Activated naive CD8-positive, alpha-beta T cell treated with anti-CD3 and anti-CD28 coated beads, Interleukin-2, amount 50 U/mL, for 24 hours (primary cell): ENCODE measurements around the gene ENDOU.

Source experiments
- ATAC-seq: fragments of 150-1000 bp; cut with Tn5 transposase; one replicate; pipeline ENCODE4 v1.10.0; 2021
- DNase-seq: peaks from one replicate; pipeline ENCODE4 v3.0.0; 2021
- H3K27ac Mint-ChIP-seq: one replicate; pipeline ENCODE4 v1.8.0; 2021; ENCODE audit warnings: mild to moderate bottlenecking, mixed read lengths
- H3K27me3 Mint-ChIP-seq: one replicate; pipeline ENCODE4 v1.8.0; 2021; ENCODE audit warnings: mixed read lengths
- H3K36me3 Mint-ChIP-seq: one replicate; pipeline ENCODE4 v1.8.0; 2021; ENCODE audit warnings: low read depth, mixed read lengths
- H3K4me1 Mint-ChIP-seq: one replicate; pipeline ENCODE4 v1.8.0; 2021; ENCODE audit warnings: mixed read lengths
- H3K4me3 Mint-ChIP-seq: one replicate; pipeline ENCODE4 v1.8.0; 2021; ENCODE audit warnings: mild to moderate bottlenecking, moderate library complexity, mixed read lengths
- H3K9me3 Mint-ChIP-seq: one replicate; pipeline ENCODE4 v1.8.0; 2021; ENCODE audit warnings: mixed read lengths

ENDOU gene

GRCh38 chr12:47725893-47726292 is 603 bp upstream of the ENDOU start:
- Mint-ChIP-seq H3K9me3 (no peaks in the 10 kb centered on the region), H3K4me1 (peaks cover 39% of the 10 kb centered on the region), H3K27me3 (no peaks in the 10 kb centered on the region), H3K27ac (no peak overlapping the region), H3K36me3 (no peaks in the 10 kb centered on the region), H3K4me3 (no peak overlapping the region)
- ATAC-seq (peak; percentile 51), DNase-seq (no peak)

GRCh38 chr12:47722941-47723631 is 2.2 kb downstream of the ENDOU start:
- ATAC-seq (peak; percentile 52), DNase-seq (no peak)
- no peaks in the 10 kb centered on the region for H3K9me3 Mint-ChIP-seq
- peaks cover 47% of the 10 kb centered on the region for H3K4me1 Mint-ChIP-seq
- H3K27ac Mint-ChIP-seq: peak overlapping the region; percentile 3
- no peaks in the 10 kb centered on the region for H3K27me3 Mint-ChIP-seq
- peaks cover 5% of the 10 kb centered on the region for H3K36me3 Mint-ChIP-seq
- no peak overlapping the region for H3K4me3 Mint-ChIP-seq

- ATAC-seq (no peak), DNase-seq (no peak)
- H3K36me3 Mint-ChIP-seq: peaks cover 5% of the 10 kb centered on the region
- H3K27ac Mint-ChIP-seq: peak overlapping the region; percentile 59
- no peaks in the 10 kb centered on the region for H3K27me3 Mint-ChIP-seq
- no peaks in the 10 kb centered on the region for H3K9me3 Mint-ChIP-seq
- H3K4me1 Mint-ChIP-seq: peaks cover 55% of the 10 kb centered on the region
- no peak overlapping the region for H3K4me3 Mint-ChIP-seq
These were observed 3.0 kb downstream of the ENDOU start for GRCh38 chr12:47722136-47722834.

GRCh38 chr12:47721431-47721973 is 3.8 kb downstream of the ENDOU start:
- Mint-ChIP-seq H3K36me3 (peaks cover 5% of the 10 kb centered on the region), H3K27me3 (no peaks in the 10 kb centered on the region), H3K4me3 (peak overlapping the region; percentile 22), H3K9me3 (no peaks in the 10 kb centered on the region), H3K27ac (peak overlapping the region; percentile 59), H3K4me1 (peaks cover 59% of the 10 kb centered on the region)
- no peak for DNase-seq
- peak; percentile 65 for ATAC-seq

- H3K4me3 Mint-ChIP-seq: no peak overlapping the region
- no peaks in the 10 kb centered on the region for H3K9me3 Mint-ChIP-seq
- no peak overlapping the region for H3K27ac Mint-ChIP-seq
- ATAC-seq (no peak), DNase-seq (no peak)
- H3K36me3 Mint-ChIP-seq: peaks cover 5% of the 10 kb centered on the region
- peaks cover 54% of the 10 kb centered on the region for H3K4me1 Mint-ChIP-seq
- H3K27me3 Mint-ChIP-seq: no peaks in the 10 kb centered on the region
These were observed 6.8 kb downstream of the ENDOU start for GRCh38 chr12:47718531-47718930.

GRCh38 chr12:47717443-47718193 is 7.7 kb downstream of the ENDOU start:
- DNase-seq (peak; percentile 62), ATAC-seq (peak; percentile 57)
- Mint-ChIP-seq H3K4me3 (no peak overlapping the region), H3K9me3 (no peaks in the 10 kb centered on the region), H3K36me3 (peaks cover 5% of the 10 kb centered on the region), H3K27me3 (no peaks in the 10 kb centered on the region), H3K4me1 (peaks cover 49% of the 10 kb centered on the region), H3K27ac (peak overlapping the region; percentile 28)

- Mint-ChIP-seq H3K4me1 (peaks cover 44% of the 10 kb centered on the region), H3K36me3 (peaks cover 5% of the 10 kb centered on the region)
- ATAC-seq: no peak
These were observed 8.2 kb downstream of the ENDOU start for GRCh38 chr12:47717046-47717442.

GRCh38 chr12:47715877-47716548 is 9.3 kb downstream of the ENDOU start:
- DNase-seq (no peak), ATAC-seq (no peak)
- Mint-ChIP-seq H3K4me3 (no peak overlapping the region), H3K27me3 (no peaks in the 10 kb centered on the region), H3K27ac (no peak overlapping the region), H3K9me3 (no peaks in the 10 kb centered on the region), H3K36me3 (peaks cover 5% of the 10 kb centered on the region), H3K4me1 (peaks cover 33% of the 10 kb centered on the region)

More at GRCh38 chr12:47717046-47717442, 8.2 kb downstream of the ENDOU start:
- no peaks in the 10 kb centered on the region for H3K9me3 Mint-ChIP-seq
- H3K4me3 Mint-ChIP-seq: no peak overlapping the region
- H3K27me3 Mint-ChIP-seq: no peaks in the 10 kb centered on the region
- no peak overlapping the region for H3K27ac Mint-ChIP-seq
- no peak for DNase-seq

GRCh38 chr12:47715393-47715876 is 9.9 kb downstream of the ENDOU start:
- Mint-ChIP-seq H3K9me3 (no peaks in the 10 kb centered on the region), H3K27ac (no peak overlapping the region), H3K4me1 (peaks cover 30% of the 10 kb centered on the region), H3K4me3 (no peak overlapping the region), H3K36me3 (peaks cover 5% of the 10 kb centered on the region), H3K27me3 (no peaks in the 10 kb centered on the region)
- ATAC-seq: peak; percentile 79
- peak; percentile 81 for DNase-seq

GRCh38 chr12:47714826-47715386 is 10.4 kb downstream of the ENDOU start:
- Mint-ChIP-seq H3K27me3 (no peaks in the 10 kb centered on the region), H3K4me3 (no peak overlapping the region), H3K36me3 (peaks cover 2% of the 10 kb centered on the region), H3K9me3 (no peaks in the 10 kb centered on the region), H3K4me1 (peaks cover 32% of the 10 kb centered on the region), H3K27ac (no peak overlapping the region)
- ATAC-seq (no peak), DNase-seq (no peak)

GRCh38 chr12:47712171-47712570 is 13.1 kb downstream of the ENDOU start:
- DNase-seq (no peak), ATAC-seq (no peak)
- H3K27me3 Mint-ChIP-seq: no peaks in the 10 kb centered on the region
- H3K4me3 Mint-ChIP-seq: no peak overlapping the region
- no peak overlapping the region for H3K27ac Mint-ChIP-seq
- H3K9me3 Mint-ChIP-seq: no peaks in the 10 kb centered on the region
- peaks cover 45% of the 10 kb centered on the region for H3K4me1 Mint-ChIP-seq
- H3K36me3 Mint-ChIP-seq: no peaks in the 10 kb centered on the region

- Mint-ChIP-seq H3K4me3 (no peak overlapping the region), H3K36me3 (no peaks in the 10 kb centered on the region), H3K4me1 (peaks cover 47% of the 10 kb centered on the region), H3K9me3 (no peaks in the 10 kb centered on the region), H3K27me3 (no peaks in the 10 kb centered on the region), H3K27ac (no peak overlapping the region)
- DNase-seq: no peak
- no peak for ATAC-seq
These were observed 13.8 kb downstream of the ENDOU start for GRCh38 chr12:47711448-47711847.

GRCh38 chr12:47710278-47710677 is 15.0 kb downstream of the ENDOU start:
- no peak for ATAC-seq
- peaks cover 3% of the 10 kb centered on the region for H3K27me3 Mint-ChIP-seq
- DNase-seq: no peak
- H3K9me3 Mint-ChIP-seq: no peaks in the 10 kb centered on the region
- H3K36me3 Mint-ChIP-seq: peaks cover 3% of the 10 kb centered on the region
- no peak overlapping the region for H3K4me3 Mint-ChIP-seq
- peaks cover 45% of the 10 kb centered on the region for H3K4me1 Mint-ChIP-seq
- H3K27ac Mint-ChIP-seq: no peak overlapping the region

GRCh38 chr12:47709671-47710070 is 15.6 kb downstream of the ENDOU start:
- ATAC-seq (no peak), DNase-seq (no peak)
- H3K36me3 Mint-ChIP-seq: peaks cover 3% of the 10 kb centered on the region
- H3K4me1 Mint-ChIP-seq: peaks cover 45% of the 10 kb centered on the region
- H3K9me3 Mint-ChIP-seq: no peaks in the 10 kb centered on the region
- no peak overlapping the region for H3K4me3 Mint-ChIP-seq
- peak overlapping the region; percentile 13 for H3K27ac Mint-ChIP-seq
- peaks cover 3% of the 10 kb centered on the region for H3K27me3 Mint-ChIP-seq
